Activated CD4-positive, alpha-beta memory T cell treated with anti-CD3 and anti-CD28 coated beads, Interleukin-2, amount 10 ng/mL, durations not matched to agents 7 days and 5 days (primary cell): ENCODE measurements around the gene TRIP11. TPM values are rescaled to one million over a fixed set of nuclear protein-coding genes. Genes with fewer than 3 reads are reported as not detected.

ENCODE experiments used
- CTCF ChIA-PET: fragments of 350-600 bp; sonication (Branson Sonifier 250); formaldehyde crosslinking; loops from one replicate; lab custom pipeline; 2021; ENCODE audit warnings: antibody characterized with exemption, inconsistent platforms; lab: Charles Lee
- POLR2A ChIA-PET: fragments of 350-600 bp; sonication (Branson Sonifier 250); formaldehyde crosslinking; loops from one replicate; lab custom pipeline; 2021; ENCODE audit warnings: antibody characterized with exemption; lab: Charles Lee
- DNase-seq: peaks from one replicate; pipeline ENCODE4 v3.0.0-alpha.2; 2020
- H3K27ac Mint-ChIP-seq: one replicate; pipeline ENCODE4 v1.8.0; 2021; ENCODE audit warnings: mild to moderate bottlenecking, mixed read lengths
- H3K27me3 Mint-ChIP-seq: one replicate; pipeline ENCODE4 v1.8.0; 2021; ENCODE audit warnings: mixed read lengths
- H3K36me3 Mint-ChIP-seq: one replicate; pipeline ENCODE4 v1.8.0; 2021; ENCODE audit warnings: low read depth, mixed read lengths
- H3K4me1 Mint-ChIP-seq: one replicate; pipeline ENCODE4 v1.8.0; 2021; ENCODE audit warnings: mixed read lengths
- H3K4me3 Mint-ChIP-seq: one replicate; pipeline ENCODE4 v1.8.0; 2021; ENCODE audit warnings: mild to moderate bottlenecking, mixed read lengths
- H3K9me3 Mint-ChIP-seq: one replicate; pipeline ENCODE4 v1.8.0; 2021; ENCODE audit warnings: mixed read lengths
- total RNA-seq, 2 experiments: library from RNA; stranded (reverse); gene quantifications; one replicate each; pipeline ENCODE4 v1.2.3, GENCODE V29; 2021

Gene TRIP11
- total RNA-seq, 2 experiments from 2014 or later = 44.4 to 46.0 TPM

DNA sequence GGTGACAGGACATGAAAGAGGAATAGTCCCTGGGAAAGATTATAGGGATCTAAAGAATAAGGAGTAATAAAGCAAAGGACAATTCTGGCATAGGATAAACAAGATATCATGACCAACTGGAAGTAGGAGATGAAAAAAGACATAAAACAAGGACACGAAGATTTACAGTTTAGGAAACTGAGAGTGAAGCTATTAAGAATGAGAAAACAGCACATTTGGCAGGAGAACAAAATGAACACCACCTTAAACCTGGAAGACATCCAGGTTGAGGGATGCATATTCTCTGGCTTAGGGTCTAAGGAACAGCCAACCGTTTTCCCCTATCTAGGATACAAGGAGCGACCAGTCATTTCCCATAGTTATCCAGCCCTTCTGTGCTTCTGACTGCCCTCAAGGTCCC, 1.9 kb downstream of the TRIP11 start:
- CTCF ChIA-PET = interaction anchor here (1.3 to 2.1 kb wide), 2 partner anchors 41 to 69 kb away, joined by 3 to 8 read pairs; no protein-coding TSS in a partner anchor
- peak overlapping the region; percentile 15 for H3K27ac Mint-ChIP-seq

DNA sequence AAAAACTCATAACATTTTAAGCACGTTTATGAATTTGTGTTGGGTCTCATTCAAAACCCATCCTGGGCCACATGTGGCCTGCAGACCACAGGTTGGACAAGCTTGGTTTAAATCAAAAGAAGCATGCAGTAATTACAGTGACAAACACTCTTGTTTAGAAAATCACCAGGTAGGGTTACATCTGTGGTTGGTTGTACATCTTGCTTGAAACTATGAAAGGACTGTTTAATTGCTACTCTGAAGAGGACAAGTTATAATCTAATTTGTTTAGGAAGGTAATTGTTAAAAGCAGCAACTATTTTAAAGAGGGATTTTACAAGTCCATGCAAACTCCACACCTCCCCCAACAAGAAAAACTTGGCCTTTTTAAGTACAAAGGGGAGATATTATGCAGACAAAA, 4.0 kb downstream of the TRIP11 start:
- H3K4me1 Mint-ChIP-seq = peaks cover 43% of the 10 kb centered on the region
- H3K4me3 Mint-ChIP-seq = no peak overlapping the region
- peaks cover 40% of the 10 kb centered on the region for H3K36me3 Mint-ChIP-seq
- no peaks in the 10 kb centered on the region for H3K9me3 Mint-ChIP-seq
- POLR2A ChIA-PET = no interaction called here
- CTCF ChIA-PET = interaction anchor here (1.1 kb wide), 1 partner anchor 748 kb away, joined by 3 read pairs; no protein-coding TSS in a partner anchor
- no peaks in the 10 kb centered on the region for H3K27me3 Mint-ChIP-seq
- no peak overlapping the region for H3K27ac Mint-ChIP-seq
- DNase-seq = no peak

More for the DNA sequence above, 1.9 kb downstream of the TRIP11 start:
- Mint-ChIP-seq H3K4me3 (peak overlapping the region; percentile 89), H3K4me1 (peaks cover 50% of the 10 kb centered on the region), H3K9me3 (no peaks in the 10 kb centered on the region), H3K36me3 (peaks cover 34% of the 10 kb centered on the region), H3K27me3 (no peaks in the 10 kb centered on the region)
- no peak for DNase-seq
- POLR2A ChIA-PET = interaction anchor here (1.3 to 4.0 kb wide), 2 partner anchors 69 to 84 kb away, joined by 9 to 59 read pairs; partner anchors contain the start of genes ATXN3, CPSF2 and NDUFB1

DNA sequence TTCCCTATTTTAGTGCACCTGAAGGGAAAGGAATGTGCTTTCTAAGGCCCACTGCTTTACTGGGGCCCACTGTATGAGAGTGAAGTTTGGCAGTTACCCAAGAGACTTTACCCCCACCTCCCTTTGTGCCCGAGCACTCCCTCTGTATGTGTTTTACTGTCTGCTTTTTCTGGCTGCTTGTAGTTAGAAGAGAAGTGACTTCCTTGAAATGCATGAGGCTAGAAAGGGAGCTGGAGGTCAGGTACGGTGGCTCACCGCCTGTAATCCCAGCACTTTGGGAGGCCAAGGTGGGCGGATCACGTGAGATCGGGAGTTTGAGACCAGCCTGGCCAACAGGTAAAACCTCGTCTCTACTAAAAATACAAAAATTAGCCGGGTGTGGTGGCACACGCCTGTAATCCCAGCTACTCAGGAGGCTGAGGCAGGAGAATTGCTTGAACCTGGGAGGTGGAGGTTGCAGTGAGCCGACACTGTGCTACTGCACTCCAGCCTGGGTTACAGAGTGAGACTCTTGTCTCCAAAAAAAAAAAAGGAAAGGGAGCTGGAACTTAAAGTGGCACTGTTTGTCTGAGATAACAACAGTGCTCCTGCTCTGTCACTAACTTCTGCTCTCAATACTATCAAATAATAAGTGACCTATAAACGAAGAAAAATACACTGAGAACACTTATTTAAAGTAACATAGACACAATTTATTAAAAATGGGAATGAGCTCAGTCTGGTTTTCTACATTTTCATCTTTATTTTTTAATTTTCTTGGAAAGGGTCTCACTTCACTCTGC, 5.8 kb downstream of the TRIP11 start:
- Mint-ChIP-seq H3K27ac (no peak overlapping the region), H3K9me3 (no peaks in the 10 kb centered on the region), H3K36me3 (peaks cover 40% of the 10 kb centered on the region), H3K4me3 (no peak overlapping the region), H3K27me3 (no peaks in the 10 kb centered on the region), H3K4me1 (peaks cover 39% of the 10 kb centered on the region)
- POLR2A ChIA-PET = interaction anchor here (0.6 to 1.1 kb wide), 2 partner anchors 88 to 94 kb away, joined by 3 to 4 read pairs; partner anchors contain the start of genes CPSF2 and NDUFB1
- DNase-seq = no peak
- CTCF ChIA-PET = interaction anchor here (0.6 to 1.1 kb wide), 3 partner anchors 28 to 61 kb away, joined by 3 to 4 read pairs (median 3); no protein-coding TSS in a partner anchor

DNA sequence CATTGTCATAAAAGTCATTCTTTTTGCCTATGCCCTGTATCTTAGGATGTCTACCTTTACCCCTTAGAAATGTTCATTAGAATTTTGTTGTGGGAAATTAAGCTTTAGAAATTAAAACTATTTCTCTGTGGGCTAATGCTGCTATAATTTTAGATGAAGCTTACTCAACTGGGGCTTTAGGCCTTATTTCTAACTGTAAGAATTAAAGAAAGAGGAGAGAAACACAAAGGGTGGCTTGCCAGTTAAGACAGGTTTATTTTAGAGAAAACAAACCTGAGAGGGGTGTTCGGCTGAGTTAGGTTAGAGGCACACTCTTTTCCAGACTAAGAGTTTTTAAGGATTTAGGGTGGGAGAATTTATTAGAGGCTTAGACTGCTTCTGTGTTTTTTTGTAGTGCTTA, 6.4 kb downstream of the TRIP11 start:
- POLR2A ChIA-PET = no interaction called here
- no peak overlapping the region for H3K4me3 Mint-ChIP-seq
- peaks cover 38% of the 10 kb centered on the region for H3K36me3 Mint-ChIP-seq

GRCh38 chr14:92026548-92027190, 13.2 kb downstream of the TRIP11 start:
- H3K27me3 Mint-ChIP-seq = no peaks in the 10 kb centered on the region
- H3K4me1 Mint-ChIP-seq = peaks cover 8% of the 10 kb centered on the region
- H3K9me3 Mint-ChIP-seq = no peaks in the 10 kb centered on the region
- ChIA-PET POLR2A (no interaction called here), CTCF (no interaction called here)
- no peak overlapping the region for H3K27ac Mint-ChIP-seq
- H3K4me3 Mint-ChIP-seq = no peak overlapping the region
- DNase-seq = no peak
- H3K36me3 Mint-ChIP-seq = peaks cover 37% of the 10 kb centered on the region

More for the DNA sequence above, 6.4 kb downstream of the TRIP11 start:
- Mint-ChIP-seq H3K4me1 (peaks cover 32% of the 10 kb centered on the region), H3K27me3 (no peaks in the 10 kb centered on the region), H3K27ac (no peak overlapping the region), H3K9me3 (no peaks in the 10 kb centered on the region)
- DNase-seq = no peak
- CTCF ChIA-PET = interaction anchor here (0.7 to 1.0 kb wide), 2 partner anchors 27 to 28 kb away, joined by 3 to 4 read pairs; no protein-coding TSS in a partner anchor

GRCh38 chr14:92022036-92022435, 17.8 kb downstream of the TRIP11 start:
- peaks cover 8% of the 10 kb centered on the region for H3K4me1 Mint-ChIP-seq
- ChIA-PET POLR2A (interaction anchor here (1.8 kb wide), 1 partner anchor 18 kb away, joined by 7 read pairs; the partner anchor contains the start of gene TRIP11), CTCF (interaction anchor here (1.7 kb wide), 1 partner anchor 25 kb away, joined by 5 read pairs; no protein-coding TSS in a partner anchor)
- no peak for DNase-seq
- no peak overlapping the region for H3K4me3 Mint-ChIP-seq
- no peaks in the 10 kb centered on the region for H3K27me3 Mint-ChIP-seq
- H3K27ac Mint-ChIP-seq = no peak overlapping the region
- H3K36me3 Mint-ChIP-seq = peaks cover 29% of the 10 kb centered on the region
- no peaks in the 10 kb centered on the region for H3K9me3 Mint-ChIP-seq

- POLR2A ChIA-PET = interaction anchor here (1.8 kb wide), 1 partner anchor 18 kb away, joined by 7 read pairs; the partner anchor contains the start of gene TRIP11
- Mint-ChIP-seq H3K4me3 (no peak overlapping the region), H3K9me3 (no peaks in the 10 kb centered on the region), H3K27me3 (no peaks in the 10 kb centered on the region), H3K36me3 (peaks cover 28% of the 10 kb centered on the region), H3K27ac (no peak overlapping the region), H3K4me1 (peaks cover 5% of the 10 kb centered on the region)
- CTCF ChIA-PET = interaction anchor here (1.7 kb wide), 1 partner anchor 25 kb away, joined by 5 read pairs; no protein-coding TSS in a partner anchor
- DNase-seq = no peak
Measured at GRCh38 chr14:92021523-92021922, 18.3 kb downstream of the TRIP11 start.

- no peak overlapping the region for H3K4me3 Mint-ChIP-seq
- no peak for DNase-seq
- peaks cover 48% of the 10 kb centered on the region for H3K36me3 Mint-ChIP-seq
- ChIA-PET CTCF (interaction anchor here (0.7 kb wide), 1 partner anchor 8 kb away, joined by 3 read pairs; no protein-coding TSS in a partner anchor), POLR2A (no interaction called here)
- H3K4me1 Mint-ChIP-seq = peaks cover 26% of the 10 kb centered on the region
- H3K27me3 Mint-ChIP-seq = no peaks in the 10 kb centered on the region
- H3K27ac Mint-ChIP-seq = no peak overlapping the region
- no peaks in the 10 kb centered on the region for H3K9me3 Mint-ChIP-seq
Measured at GRCh38 chr14:92014040-92014439, 25.8 kb downstream of the TRIP11 start.

GRCh38 chr14:92012121-92012748, 27.6 kb downstream of the TRIP11 start:
- Mint-ChIP-seq H3K4me1 (peaks cover 25% of the 10 kb centered on the region), H3K36me3 (peaks cover 60% of the 10 kb centered on the region), H3K27me3 (no peaks in the 10 kb centered on the region), H3K9me3 (no peaks in the 10 kb centered on the region), H3K4me3 (no peak overlapping the region), H3K27ac (peak overlapping the region; percentile 14)
- ChIA-PET POLR2A (interaction anchor here (1.6 to 1.8 kb wide), 2 partner anchors 8 to 28 kb away, joined by 6 to 15 read pairs; partner anchors contain the start of gene TRIP11), CTCF (interaction anchor here (1.1 to 1.5 kb wide), 2 partner anchors 12 to 15 kb away, joined by 3 to 6 read pairs; no protein-coding TSS in a partner anchor)
- DNase-seq = no peak

- CTCF ChIA-PET = interaction anchor here (1.4 to 1.7 kb wide), 2 partner anchors 12 to 14 kb away, joined by 3 to 7 read pairs; no protein-coding TSS in a partner anchor
- peaks cover 27% of the 10 kb centered on the region for H3K4me1 Mint-ChIP-seq
- H3K27me3 Mint-ChIP-seq = no peaks in the 10 kb centered on the region
- no peak overlapping the region for H3K27ac Mint-ChIP-seq
- H3K4me3 Mint-ChIP-seq = no peak overlapping the region
- peaks cover 58% of the 10 kb centered on the region for H3K36me3 Mint-ChIP-seq
- no peaks in the 10 kb centered on the region for H3K9me3 Mint-ChIP-seq
- no peak for DNase-seq
- POLR2A ChIA-PET = no interaction called here
Measured at GRCh38 chr14:92010644-92011043, 29.2 kb downstream of the TRIP11 start.

DNA sequence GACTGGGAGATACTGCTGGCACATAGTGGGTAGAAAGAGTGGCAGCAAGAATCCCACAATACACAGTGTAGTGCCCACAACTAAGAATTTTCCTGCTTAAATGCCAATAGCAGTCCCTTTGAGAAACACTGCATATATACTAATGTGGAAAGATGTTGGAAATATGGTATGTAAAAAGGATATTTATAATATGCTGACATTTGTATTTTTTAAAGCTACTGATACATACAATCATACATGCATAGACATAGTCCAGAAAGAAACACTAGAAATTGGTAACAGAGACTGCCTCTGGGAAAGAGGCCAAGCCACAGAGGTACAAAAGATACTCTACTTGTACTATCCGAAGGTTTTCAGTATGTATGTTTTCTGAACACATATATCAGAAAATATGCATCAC, 30.3 kb downstream of the TRIP11 start:
- Mint-ChIP-seq H3K36me3 (peaks cover 69% of the 10 kb centered on the region), H3K27ac (no peak overlapping the region), H3K9me3 (no peaks in the 10 kb centered on the region), H3K4me3 (no peak overlapping the region), H3K4me1 (peaks cover 36% of the 10 kb centered on the region), H3K27me3 (no peaks in the 10 kb centered on the region)
- ChIA-PET CTCF (interaction anchor here (1.4 to 1.7 kb wide), 2 partner anchors 11 to 13 kb away, joined by 3 to 7 read pairs; no protein-coding TSS in a partner anchor), POLR2A (interaction anchor here (1.0 kb wide), 1 partner anchor 30 kb away, joined by 3 read pairs; the partner anchor contains the start of gene TRIP11)
- no peak for DNase-seq

- Mint-ChIP-seq H3K27ac (peak overlapping the region; percentile 2), H3K36me3 (peaks cover 47% of the 10 kb centered on the region)
- CTCF ChIA-PET = interaction anchor here (0.6 to 1.0 kb wide), 3 partner anchors 8 to 28 kb away, joined by 3 to 9 read pairs (median 3); no protein-coding TSS in a partner anchor
Measured at GRCh38 chr14:92005019-92005418, 34.8 kb downstream of the TRIP11 start.

More at GRCh38 chr14:92005019-92005418, 34.8 kb downstream of the TRIP11 start:
- H3K27me3 Mint-ChIP-seq = no peaks in the 10 kb centered on the region
- POLR2A ChIA-PET = interaction anchor here (0.9 to 3.3 kb wide), 3 partner anchors 8 to 35 kb away, joined by 6 to 22 read pairs (median 6); partner anchors contain the start of gene TRIP11
- no peak overlapping the region for H3K4me3 Mint-ChIP-seq
- no peaks in the 10 kb centered on the region for H3K9me3 Mint-ChIP-seq
- DNase-seq = no peak
- H3K4me1 Mint-ChIP-seq = peaks cover 26% of the 10 kb centered on the region
